Activated CD4-positive, alpha-beta T cell treated with anti-CD3 and anti-CD28 coated beads, Interleukin-2, Interleukin-6, amounts not matched to agents 100 ng/mL and 50 ng/mL, durations not matched to agents 16 hours and 8 hours (primary cell): ENCODE measurements around the gene DCAF4.
A peak's percentile ranks its signal among the peaks of the same experiment; 100 is the strongest.

ENCODE experiments used
- DNase-seq: peaks from one replicate; pipeline ENCODE4 v3.0.0-alpha.2; 2020

DCAF4 gene

DNA sequence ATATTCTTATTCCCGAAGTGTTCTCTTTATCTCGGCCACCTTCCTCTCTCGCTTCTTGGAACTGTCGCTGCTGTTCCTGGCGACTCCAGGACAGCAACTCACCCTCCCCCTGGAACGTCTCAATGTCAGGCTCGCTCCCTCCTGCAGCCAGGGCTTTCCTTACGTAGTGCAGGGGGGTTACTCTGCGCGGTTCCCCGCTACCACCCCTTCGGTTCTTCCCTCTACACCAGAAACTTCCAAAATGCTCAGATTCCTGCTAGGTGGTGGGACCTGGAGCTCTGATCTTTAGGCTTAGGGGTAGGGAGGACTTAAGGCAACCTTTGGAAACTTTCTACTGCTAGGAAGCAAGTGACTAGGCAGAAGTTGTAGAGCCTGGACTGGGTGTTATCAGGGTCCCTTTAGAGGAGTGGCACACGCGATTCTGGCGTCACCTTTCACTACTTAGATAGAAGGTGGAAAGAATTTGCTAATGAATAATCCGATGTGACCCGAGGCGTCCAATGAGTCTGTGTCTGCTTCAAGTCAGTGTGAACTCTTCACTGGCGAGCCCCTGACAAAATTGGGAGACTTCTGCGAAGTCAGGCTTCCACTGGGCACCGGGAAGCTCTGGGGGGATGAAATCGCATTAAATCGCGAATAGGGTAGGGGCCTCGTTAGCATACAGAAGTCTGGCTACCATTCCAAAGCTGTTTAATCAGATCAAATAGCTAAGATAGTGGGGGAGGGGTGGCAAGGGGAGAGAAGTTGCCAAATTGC, 31.5 kb upstream of the DCAF4 start:
- no peak for DNase-seq

DNA sequence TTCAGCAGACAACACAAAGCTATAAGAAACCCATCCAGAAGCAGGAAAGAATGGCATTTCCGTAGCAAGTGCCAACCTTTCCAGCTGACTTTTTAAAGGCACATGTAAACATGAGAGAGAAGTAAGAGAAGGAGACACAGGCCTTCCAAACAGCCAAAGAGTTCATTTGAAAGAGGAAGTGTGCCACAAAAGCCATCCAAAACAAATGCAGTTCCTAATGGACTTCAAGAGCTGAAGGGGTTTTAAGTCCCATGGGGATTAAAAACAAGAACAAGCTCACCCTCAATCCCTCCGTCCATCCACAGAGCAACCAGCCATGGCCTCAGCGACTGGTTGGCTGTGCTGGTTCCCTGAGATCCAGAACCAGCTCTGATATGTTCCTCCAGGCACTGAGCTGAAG, 27.8 kb upstream of the DCAF4 start:
- no peak for DNase-seq

DNA sequence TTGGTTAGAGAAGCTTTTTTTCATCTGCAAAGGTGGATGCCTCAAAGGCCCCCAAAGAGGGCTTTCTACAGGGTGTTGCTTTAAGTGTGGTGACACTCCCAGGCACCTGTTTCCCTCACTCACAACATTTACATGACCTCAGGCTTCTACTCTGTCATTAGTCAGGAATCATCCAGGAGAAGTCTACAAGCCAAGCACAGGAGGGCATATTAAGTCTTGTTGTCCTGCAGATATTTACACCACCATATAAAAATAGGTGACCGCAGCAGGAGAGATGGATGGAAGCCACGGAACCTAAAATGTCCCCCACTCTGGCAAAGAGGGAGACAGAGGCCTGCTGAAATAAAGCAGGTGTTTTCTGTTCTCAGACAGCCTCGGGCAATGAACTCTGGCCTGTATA, 24.9 kb upstream of the DCAF4 start:
- DNase-seq, result no peak

DNA sequence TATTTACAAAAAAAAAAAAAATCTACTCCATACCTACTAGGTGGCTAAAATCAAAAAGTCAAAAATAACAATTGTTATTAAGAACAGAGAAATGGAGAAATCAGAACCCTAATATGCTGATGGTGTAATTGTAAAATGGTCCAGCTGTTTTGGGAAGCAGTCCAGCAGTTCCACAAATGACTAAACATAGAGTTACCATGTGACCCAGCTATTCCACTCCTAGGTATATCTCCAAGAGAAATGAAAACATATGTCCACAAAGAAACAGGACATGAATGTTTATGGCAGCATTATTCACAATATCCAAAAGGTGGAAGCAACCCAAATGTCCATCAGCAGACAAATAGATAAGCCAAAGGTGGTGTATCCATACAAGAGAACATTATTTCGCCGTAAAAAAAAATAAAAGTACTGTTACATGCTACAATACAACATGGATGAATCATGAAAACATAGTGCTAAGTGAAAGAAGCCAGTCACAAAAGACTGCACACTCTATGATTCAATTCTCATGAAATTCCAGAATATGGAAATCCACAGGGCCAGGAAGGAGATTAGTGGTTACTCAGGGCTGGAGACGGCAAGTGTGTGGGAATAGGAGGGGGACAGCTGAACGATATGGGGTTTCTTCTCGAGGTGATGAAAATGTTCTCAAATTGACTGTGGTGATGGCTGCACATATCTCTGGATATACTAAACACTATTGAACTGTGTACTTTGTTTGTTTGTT, 23.3 kb upstream of the DCAF4 start:
- no peak for DNase-seq

DNA sequence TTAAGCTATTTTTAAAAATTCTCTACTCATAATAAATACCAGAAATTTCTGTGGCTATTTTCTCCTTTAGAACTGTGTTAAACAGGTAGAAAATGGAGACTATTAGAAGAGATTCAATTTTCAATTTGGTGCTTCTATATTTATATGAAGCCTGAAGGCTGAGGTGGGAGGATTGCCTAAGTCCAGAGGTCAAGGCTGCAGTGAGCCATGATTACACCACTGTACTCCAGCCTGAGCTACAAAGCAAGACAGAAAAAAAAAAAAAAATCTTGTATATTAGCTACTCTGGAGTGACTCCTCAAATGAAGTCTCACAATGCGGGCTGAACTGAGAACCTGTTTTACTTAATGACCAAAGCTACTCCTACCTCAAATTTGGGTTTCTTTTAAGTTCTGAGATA, 22.5 kb upstream of the DCAF4 start:
- no peak for DNase-seq

DNA sequence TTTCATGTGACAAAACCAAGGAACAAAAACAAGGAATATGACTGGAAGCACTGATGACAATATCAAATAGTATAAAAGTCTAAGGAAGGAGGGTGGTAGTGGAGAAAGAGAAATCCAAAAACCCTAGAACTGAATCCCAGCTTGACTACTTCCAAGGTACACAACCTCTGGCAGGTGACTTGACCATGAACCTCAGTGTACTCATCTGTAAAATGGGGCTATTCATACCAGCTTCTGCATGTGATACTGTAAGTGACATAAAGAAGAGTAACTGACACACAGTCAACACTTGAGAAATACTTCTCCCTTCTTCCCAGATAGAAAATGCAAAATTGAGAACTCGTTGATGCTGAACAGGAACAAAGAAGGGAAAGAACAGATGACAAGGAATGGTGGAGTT, 22.0 kb upstream of the DCAF4 start:
- DNase-seq, result no peak

DNA sequence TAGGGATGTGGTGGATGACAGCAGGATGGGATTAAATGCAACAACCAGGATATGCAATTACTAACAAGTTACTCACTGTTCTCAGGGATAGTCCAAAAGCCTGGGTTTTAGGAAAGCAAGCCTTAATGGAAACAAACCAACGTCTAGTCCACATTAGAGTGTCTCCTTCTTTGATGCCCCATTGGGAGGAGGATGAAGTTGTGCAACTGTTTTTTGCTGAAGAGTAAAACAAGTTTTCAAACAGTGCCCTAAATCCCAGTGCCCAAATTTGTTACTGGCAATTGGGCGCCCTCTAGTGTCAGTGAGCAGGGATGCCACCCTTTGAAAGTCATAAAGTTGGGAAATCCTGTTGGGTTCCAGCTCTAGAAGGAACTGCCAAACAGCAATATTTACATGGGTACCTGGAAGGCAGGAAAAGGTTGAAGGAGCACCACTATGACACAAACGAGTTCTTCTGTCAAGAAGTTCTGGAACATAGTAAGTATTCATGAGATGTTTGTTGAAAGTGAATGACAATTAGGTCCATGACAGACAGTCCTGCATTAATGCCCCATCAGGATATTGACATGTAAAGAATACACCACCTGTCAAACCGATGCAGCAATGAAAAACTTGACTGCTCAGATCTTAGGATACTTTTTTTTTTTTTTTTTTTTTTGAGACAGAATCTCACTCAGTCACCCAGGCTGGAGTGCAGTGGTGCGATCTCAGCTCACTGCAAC, 21.3 kb upstream of the DCAF4 start:
- peak; percentile 78 for DNase-seq

DNA sequence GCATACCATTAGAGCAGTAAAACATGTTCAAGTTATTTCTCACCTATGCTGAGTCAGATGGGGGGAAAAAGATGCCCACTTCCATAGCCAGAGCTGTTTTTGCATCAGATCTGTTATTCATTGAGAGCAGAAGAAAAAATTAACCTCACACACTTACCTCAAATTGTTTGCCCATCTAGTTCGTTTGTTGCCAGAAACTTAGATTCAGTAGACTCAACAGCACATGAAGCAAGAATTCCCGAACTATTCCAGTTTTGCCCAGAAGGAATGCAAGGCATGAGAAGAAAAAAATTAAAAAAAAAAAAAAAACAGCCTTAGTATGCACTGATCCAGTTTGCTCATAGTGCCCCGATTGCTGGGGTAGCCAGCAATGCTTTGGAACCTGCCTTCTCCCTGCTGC, 19.9 kb upstream of the DCAF4 start:
- no peak for DNase-seq

DNA sequence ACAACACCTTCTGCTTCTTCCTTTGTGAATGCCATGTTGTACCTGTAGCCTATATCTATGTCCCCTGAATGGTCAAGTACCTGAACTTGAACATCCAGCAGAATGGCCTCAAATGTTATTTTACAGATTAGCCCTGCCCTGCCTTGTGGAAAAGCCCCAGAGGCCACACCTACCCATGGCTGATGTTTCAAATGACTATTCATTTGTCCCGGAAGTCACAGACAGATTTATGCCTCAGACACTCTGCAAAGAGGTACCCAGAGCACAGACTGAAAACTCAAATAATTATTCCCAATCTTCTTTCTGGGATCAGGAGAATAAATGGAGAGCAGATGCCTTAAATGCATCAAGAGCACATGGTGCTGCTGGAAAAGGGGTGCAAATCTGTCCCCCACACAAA, 19.4 kb upstream of the DCAF4 start:
- no peak for DNase-seq

DNA sequence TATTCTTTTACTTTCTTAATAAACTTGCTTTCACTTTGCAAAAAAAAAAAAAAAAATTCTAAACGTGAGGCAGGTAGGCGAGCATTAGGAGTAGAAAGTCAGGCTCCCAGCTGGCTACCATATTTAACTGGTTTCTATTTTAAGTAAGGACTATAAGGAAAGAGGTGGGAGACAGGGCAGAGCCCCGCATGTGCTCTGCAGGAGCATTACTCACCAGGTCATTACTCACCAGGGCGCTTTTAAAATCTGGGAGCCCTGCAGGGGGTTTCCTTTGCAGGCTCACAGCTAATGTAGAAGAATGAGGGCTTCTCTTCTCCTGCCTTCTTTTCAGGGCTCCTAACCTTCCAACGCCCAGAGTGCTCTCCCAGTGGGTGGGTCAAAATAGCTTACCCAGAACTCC, 18.4 kb upstream of the DCAF4 start:
- no peak for DNase-seq

DNA sequence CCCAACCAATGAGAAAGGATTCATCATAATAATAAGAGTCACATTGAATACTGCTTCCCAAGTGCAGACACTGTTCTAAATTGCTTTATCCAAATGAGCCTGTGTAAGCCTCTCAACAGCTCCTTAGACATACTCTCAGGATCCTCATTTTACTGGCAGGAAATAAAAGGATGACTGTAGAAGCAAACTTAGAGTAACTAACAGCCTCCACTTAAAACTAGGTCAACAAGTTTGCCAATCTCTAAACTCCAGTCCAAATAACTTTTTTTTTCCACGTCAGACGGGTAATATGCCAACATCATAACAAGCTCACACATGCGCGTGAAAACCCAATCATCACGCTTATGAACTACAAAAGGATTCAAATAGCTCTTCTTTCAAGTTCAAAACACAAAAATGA, 17.1 kb upstream of the DCAF4 start:
- DNase-seq, result no peak

DNA sequence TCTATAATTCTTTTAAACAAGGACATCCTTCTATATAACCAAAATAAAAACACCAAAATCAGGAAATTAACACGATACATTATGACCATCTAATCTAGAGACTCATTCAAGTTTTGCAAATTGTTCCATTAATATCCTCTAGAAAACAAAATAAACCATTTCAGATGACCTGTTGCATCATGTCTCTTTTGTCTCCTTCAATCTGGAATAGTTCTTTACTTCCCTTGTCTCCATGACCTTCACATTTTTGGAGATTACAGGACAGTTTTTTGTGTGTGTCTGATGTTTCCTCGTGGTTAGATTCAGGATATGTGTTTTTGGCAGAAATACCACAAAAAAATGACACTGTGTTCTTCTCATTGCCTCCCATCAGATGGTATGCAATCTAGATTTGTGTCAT, 12.5 kb upstream of the DCAF4 start:
- DNase-seq, result no peak

DNA sequence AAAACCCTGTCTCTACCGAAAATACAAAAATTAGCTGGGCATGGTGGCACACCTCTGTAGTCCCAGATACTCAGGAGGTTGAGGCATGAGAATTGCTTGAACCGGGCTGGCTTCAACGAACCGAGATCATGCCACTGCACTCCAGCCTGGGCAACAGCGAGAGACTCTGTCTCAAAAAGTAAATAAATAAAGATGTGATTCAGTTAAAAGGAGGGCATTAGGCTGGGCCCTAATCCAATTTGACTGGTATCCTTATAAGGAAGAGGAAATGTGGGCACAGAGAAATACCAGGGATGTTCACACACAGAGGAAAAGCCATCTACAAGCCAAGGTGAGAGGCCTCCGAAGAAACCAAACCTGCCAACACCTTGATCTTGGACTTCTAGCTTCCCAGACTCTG, 10.1 kb upstream of the DCAF4 start:
- DNase-seq, result no peak

DNA sequence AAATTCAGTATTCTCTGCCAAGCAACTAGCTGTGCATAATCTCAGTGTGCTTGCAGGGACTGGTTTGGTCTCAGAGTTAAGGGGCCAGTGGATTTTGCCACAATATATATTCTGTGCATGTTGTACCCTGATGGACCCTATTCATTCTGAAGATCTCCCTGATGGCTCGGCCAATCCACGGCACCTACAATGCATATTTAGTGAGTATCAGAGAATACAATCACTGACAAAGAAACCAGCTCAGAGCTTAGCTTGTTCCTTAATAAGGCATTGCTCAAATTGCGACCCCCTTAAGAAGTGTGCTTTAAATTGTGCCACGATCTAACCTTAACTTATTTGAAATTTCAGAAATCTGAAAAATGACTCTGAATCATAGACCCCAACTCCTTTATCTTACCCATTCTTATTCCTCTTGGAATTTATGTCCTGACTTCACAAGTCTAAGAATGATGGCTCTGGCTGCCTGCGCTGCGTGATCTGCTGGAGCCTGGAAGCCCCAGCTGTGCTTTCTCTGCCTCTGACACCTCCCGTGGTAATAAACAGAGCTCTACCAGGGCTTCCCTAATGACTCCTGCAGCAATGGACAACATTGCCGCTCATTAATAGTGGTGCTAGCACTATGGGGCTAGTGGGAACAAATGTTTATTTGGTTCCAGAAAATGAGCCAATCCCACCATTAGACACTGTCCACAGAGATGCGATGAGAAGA, 9.0 kb upstream of the DCAF4 start:
- DNase-seq, result no peak

DNA sequence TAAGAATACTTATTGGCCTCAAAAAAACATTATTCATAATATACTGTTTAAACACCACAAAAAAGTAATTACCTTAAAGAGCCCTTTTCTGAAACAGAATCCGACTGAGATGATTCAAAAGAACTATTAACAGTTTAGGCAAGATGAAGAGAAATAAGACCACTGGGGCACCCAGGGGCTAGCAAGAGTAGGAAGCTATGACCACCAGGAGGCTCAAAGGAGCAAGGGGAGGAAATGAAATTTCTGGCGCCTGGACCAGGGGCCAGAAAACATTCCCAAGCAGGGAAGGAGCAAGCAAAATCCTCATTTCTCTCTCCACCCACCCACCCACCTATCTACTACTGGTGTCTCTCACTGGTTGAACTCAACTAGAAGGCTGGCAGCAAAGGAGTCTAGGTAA, 6.3 kb upstream of the DCAF4 start:
- DNase-seq, result no peak

DNA sequence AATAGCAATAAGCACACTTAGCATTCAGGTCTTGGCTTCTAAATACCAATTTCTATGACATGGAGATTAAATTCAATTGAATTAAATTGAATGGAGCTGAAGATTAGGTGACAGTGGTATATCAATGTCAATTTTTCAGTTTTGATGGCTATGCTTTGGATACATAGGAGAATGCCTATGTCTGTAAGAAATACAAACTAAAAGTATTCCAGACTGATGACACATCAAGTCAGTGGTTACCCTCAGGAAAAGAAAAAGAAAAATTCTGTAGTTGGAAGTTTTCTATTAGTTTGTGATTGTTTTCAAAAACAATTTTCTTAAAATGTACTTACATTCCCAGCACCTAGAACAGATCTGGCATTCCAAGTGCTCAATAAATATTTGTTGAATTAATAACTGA, 4.9 kb upstream of the DCAF4 start:
- DNase-seq, result no peak

DNA sequence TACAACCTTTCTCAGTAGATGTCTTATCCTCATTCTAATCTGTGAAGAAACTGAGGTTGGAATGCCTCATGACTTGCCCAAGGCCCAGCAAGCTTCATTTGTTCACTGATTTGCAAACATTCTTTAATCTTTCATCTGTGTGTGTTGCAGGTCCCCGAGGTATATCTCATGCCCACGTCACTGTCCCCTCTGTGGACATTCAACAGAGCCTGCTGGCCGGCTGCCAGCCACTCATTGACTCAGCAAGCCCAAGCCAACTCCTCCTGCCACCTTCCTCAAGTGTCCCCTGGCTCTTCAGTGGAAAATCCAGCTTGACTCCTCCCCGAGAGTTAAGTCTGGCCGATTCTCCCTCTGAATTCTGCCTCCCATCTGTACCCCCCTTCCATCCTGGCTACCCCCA, 1.9 kb upstream of the DCAF4 start:
- DNase-seq, result no peak

DNA sequence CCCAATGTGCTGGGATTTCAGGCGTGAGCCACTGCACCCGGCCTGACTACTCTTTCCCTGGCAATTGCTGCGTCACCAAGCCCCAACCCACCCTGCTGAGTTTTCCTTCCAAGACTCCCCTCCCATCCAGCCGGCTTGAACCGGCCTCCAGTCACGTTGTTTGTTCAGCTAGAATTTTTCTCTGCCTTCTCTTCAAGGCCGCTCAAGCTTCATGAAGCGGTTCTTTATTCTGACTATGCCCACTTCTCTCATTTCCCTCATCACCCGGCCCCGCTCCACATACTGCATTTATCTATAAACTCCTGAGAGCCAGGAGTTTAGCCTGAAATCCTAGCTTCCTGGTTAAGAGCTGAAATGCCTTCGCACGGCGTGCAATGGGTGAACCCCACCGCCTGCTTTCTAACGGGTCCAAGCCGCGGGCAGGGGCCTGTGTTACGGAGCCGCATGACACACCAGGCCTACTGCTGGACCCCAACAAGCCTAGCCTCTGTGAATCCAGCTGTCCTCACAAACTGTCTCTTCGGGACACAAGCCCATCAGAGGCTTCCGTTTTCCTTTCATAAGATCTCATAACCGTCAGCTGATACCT, 999 bp upstream of the DCAF4 start:
- no peak for DNase-seq

DNA sequence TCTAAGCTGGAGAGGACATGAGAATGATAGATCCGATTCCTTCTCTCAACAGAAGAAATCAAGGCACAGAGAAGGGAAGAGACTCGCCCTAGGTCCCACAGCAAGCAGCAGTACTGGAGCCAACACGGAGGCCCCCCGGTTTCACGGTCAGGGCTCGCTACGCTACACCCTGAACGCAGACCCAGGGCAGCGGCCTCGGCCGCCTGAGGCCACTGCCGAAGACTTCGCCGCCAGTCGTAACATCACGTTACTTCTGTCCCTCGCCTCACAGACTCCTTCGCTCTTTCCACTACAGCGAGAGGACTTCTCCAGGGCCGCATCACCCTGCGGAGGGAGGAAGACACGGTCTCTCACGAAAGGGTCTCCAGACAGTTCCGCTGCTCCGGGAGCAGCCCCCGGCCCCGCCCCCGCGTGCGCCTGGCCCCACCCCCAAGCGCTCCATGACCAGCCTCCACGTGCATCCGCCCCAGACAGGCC, 411 bp upstream of the DCAF4 start:
- no peak for DNase-seq

DNA sequence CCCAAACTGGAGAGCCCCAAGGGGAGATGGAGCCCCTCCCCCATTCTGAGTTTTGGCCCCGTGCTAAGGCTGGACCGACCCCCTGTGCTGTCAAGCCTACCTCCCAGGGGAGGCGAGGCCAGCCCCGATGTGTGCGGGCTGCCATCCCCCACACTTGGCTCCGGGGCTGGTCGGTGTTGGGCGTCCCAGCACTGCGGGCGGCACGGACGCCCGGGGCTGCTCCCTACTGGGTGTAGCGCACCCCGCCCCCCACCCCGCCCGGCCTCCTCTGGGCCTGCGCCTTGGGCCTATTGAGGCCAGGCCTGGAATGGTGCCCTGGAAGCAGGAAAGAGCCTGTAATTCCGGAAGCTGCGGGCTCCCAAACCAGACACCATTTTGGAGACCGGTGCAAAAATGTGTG, 2.6 kb downstream of the DCAF4 start:
- DNase-seq, result no peak

DNA sequence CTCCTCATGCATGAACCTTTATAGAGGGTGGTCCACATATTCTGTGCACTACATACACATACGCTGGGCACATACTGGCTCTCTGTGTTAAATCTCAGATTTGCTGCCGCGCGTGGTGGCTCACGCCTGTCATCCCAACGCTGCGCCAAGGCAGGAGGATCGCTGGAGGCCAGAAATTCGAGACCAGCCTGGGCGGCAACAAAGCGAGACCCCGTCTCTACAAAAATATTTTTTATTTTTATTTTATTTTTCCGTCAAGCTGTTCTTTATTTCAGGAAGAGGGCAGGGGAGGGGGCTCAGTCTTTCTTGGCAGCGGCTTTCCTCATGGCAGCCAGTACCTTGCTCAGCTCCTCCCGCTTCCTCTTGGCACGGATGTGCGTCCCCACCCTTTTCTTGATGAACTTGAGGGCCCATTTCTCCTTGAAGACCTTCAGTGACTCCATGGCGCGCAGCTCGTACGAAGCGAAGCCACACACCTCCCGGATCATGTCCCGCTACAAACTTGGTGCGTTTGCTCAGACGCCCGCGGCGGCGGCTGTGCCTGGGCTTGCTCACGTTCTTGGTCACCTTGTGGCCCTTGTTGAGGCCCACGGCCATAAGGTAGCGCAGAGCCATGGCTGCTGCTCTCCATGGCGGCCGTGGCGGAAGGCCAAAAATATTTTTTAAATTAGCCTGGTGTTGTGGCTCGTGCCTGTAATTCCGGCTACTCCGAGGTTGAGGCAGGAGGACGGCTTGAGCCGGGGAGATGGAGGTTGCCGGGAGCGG, 3.2 kb downstream of the DCAF4 start:
- no peak for DNase-seq

DNA sequence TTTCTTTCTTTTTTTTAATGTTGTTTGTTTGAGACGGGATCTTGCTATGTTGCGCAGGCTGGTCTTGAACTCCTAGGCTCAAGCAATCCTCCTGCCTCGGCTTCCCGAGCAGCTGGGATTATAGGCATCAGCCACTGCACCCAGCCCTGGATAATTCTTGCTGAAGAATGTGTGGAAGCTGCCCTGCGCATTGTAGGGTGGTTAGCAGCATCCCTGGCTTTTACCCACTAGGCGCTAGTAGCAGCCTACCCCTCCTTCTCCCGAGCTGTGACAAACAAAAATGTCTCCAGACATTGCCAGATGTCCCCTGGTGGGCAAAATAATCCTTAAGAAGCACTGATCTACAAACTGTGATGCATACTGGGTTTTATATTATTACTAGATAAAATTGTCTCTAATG, 6.6 kb downstream of the DCAF4 start:
- DNase-seq, result no peak
